H9 (cell line): ENCODE data around the gene IL26. TPM values are rescaled to one million over a fixed set of nuclear protein-coding genes. Genes with fewer than 3 reads are reported as not detected.

ENCODE experiments used
- DNase-seq: peaks from one replicate; pipeline ENCODE4 v3.0.0-alpha.2; 2017
- H2AFZ ChIP-seq: one replicate; pipeline ENCODE4 v1.6.1; 2013; ENCODE audit warnings: mild to moderate bottlenecking, low read length, control low read depth, moderate library complexity
- H2AK5ac ChIP-seq: 2 replicates; pipeline ENCODE4 v1.6.1; 2013; ENCODE audit warnings: low read length, control low read depth, mixed read lengths; ENCODE audit not compliant: insufficient read length
- H2BK120ac ChIP-seq: one replicate; pipeline ENCODE4 v1.6.1; 2013; ENCODE audit warnings: low read depth, mild to moderate bottlenecking, low read length, control low read depth, inconsistent platforms; ENCODE audit not compliant: poor library complexity, severe bottlenecking
- H2BK12ac ChIP-seq: 2 replicates; pipeline ENCODE4 v1.6.1; 2013; ENCODE audit warnings: low read length, control low read depth, mixed read lengths, low read depth; ENCODE audit not compliant: insufficient read length
- H2BK15ac ChIP-seq: 2 replicates; pipeline ENCODE4 v1.6.1; 2013; ENCODE audit warnings: low read depth, low read length, control low read depth
- H2BK20ac ChIP-seq: one replicate; pipeline ENCODE4 v1.6.1; 2013; ENCODE audit warnings: low read depth, mild to moderate bottlenecking, low read length, control low read depth, inconsistent platforms; ENCODE audit not compliant: poor library complexity, severe bottlenecking
- H2BK5ac ChIP-seq: 2 replicates; pipeline ENCODE4 v1.6.1; 2013; ENCODE audit warnings: low read length, control low read depth, mixed read lengths; ENCODE audit not compliant: insufficient read length
- H3K14ac ChIP-seq: 2 replicates; pipeline ENCODE4 v1.6.1; 2013; ENCODE audit warnings: low read length, control low read depth; ENCODE audit not compliant: insufficient read depth
- H3K18ac ChIP-seq: 2 replicates; pipeline ENCODE4 v1.6.1; 2013; ENCODE audit warnings: low read depth, mild to moderate bottlenecking, mixed read lengths, low read length, control low read depth; ENCODE audit not compliant: insufficient read length
- H3K23ac ChIP-seq: 2 replicates; pipeline ENCODE4 v1.6.1; 2013; ENCODE audit warnings: low read length, control low read depth, mixed read lengths, low read depth; ENCODE audit not compliant: insufficient read length
- H3K23me2 ChIP-seq: 2 replicates; pipeline ENCODE4 v1.6.1; 2013; ENCODE audit warnings: low read depth, mild to moderate bottlenecking, mixed read lengths, low read length, control low read depth; ENCODE audit not compliant: insufficient read length, poor library complexity, severe bottlenecking
- H3K27ac ChIP-seq: 2 replicates; pipeline ENCODE4 v1.5.1; 2013; ENCODE audit warnings: low read length, control low read depth, mixed read lengths, low read depth; ENCODE audit not compliant: insufficient read length
- H3K27me3 ChIP-seq: 2 replicates; pipeline ENCODE4 v1.6.1; 2013; ENCODE audit warnings: low read length, control low read depth, inconsistent platforms; ENCODE audit not compliant: insufficient read depth
- H3K4ac ChIP-seq: 2 replicates; pipeline ENCODE4 v1.6.1; 2013; ENCODE audit warnings: low read depth, mild to moderate bottlenecking, control low read depth, inconsistent platforms, low read length, moderate library complexity
- H3K4me1 ChIP-seq: 2 replicates; pipeline ENCODE4 v1.6.1; 2013; ENCODE audit warnings: low read length, control low read depth, inconsistent platforms; ENCODE audit not compliant: insufficient read depth
- H3K4me2 ChIP-seq: 2 replicates; pipeline ENCODE4 v1.6.1; 2013; ENCODE audit warnings: low read length, control low read depth, mixed read lengths; ENCODE audit not compliant: insufficient read length, insufficient read depth
- H3K56ac ChIP-seq: 2 replicates; pipeline ENCODE4 v1.6.1; 2013; ENCODE audit warnings: low read depth, mild to moderate bottlenecking, mixed read lengths, low read length, control low read depth; ENCODE audit not compliant: insufficient read length
- H3K79me1 ChIP-seq: 2 replicates; pipeline ENCODE4 v1.6.1; 2013; ENCODE audit warnings: low read depth, mild to moderate bottlenecking, moderate library complexity, low read length, control low read depth, inconsistent platforms; ENCODE audit not compliant: insufficient read depth, poor library complexity, severe bottlenecking
- H3K79me2 ChIP-seq: 2 replicates; pipeline ENCODE4 v1.6.1; 2013; ENCODE audit warnings: low read length, control low read depth, inconsistent platforms; ENCODE audit not compliant: insufficient read depth
- H3K9ac ChIP-seq: 2 replicates; pipeline ENCODE4 v1.6.1; 2013; ENCODE audit warnings: low read length, control low read depth, mixed read lengths; ENCODE audit not compliant: insufficient read length; ENCODE audit errors: extremely low read depth
- H3K9me3 ChIP-seq: one replicate; pipeline ENCODE4 v1.6.1; 2013; ENCODE audit warnings: low read depth, low read length, inconsistent platforms; ENCODE audit not compliant: control insufficient read depth
- H3T11ph ChIP-seq: one replicate; pipeline ENCODE4 v1.6.1; 2013; ENCODE audit warnings: mild to moderate bottlenecking, low read length, control low read depth, inconsistent platforms
- H4K20me1 ChIP-seq: one replicate; pipeline ENCODE4 v1.6.1; 2013; ENCODE audit not compliant: control insufficient read depth, insufficient read length, insufficient read depth
- H4K5ac ChIP-seq: 2 replicates; pipeline ENCODE4 v1.6.1; 2013; ENCODE audit warnings: low read depth, mild to moderate bottlenecking, mixed read lengths, low read length, control low read depth; ENCODE audit not compliant: insufficient read length
- H4K8ac ChIP-seq: replicated peaks from 2 replicates; pipeline ENCODE4 v1.6.1; 2013; ENCODE audit warnings: low read length, control low read depth, mixed read lengths, low read depth; ENCODE audit not compliant: insufficient read length
- H4K91ac ChIP-seq: 2 replicates; pipeline ENCODE4 v1.6.1; 2013; ENCODE audit warnings: low read depth, mild to moderate bottlenecking, moderate library complexity, mixed read lengths, low read length, control low read depth; ENCODE audit not compliant: insufficient read length
- H3K27ac Mint-ChIP-seq, 3 experiments: 2 replicates in 2 of 3; 3 replicates in 1 of 3; pipeline ENCODE4 v1.8.0; 2020 to 2021; ENCODE audit warnings: mixed read lengths in 3 of 3, mild to moderate bottlenecking in 1 of 3, moderate library complexity in 1 of 3
- H3K27me3 Mint-ChIP-seq: 2 replicates; pipeline ENCODE4 v1.8.0; 2021; ENCODE audit warnings: low read depth, mild to moderate bottlenecking, moderate library complexity, mixed read lengths
- H3K36me3 Mint-ChIP-seq, 3 experiments: 2 replicates in 2 of 3; 3 replicates in 1 of 3; pipeline ENCODE4 v1.8.0; 2020 to 2021; ENCODE audit warnings: low read depth in 3 of 3, mixed read lengths in 3 of 3; ENCODE audit not compliant: insufficient read depth in 1 of 3
- H3K4me1 Mint-ChIP-seq, 2 experiments: 2 replicates each; pipeline ENCODE4 v1.8.0; 2020; ENCODE audit warnings: mixed read lengths in 2 of 2
- H3K4me3 Mint-ChIP-seq, 2 experiments: 2 replicates in 1 of 2; 3 replicates in 1 of 2; pipeline ENCODE4 v1.8.0; 2020 to 2021; ENCODE audit warnings: mild to moderate bottlenecking in 2 of 2, mixed read lengths in 2 of 2, moderate library complexity in 1 of 2
- H3K9me3 Mint-ChIP-seq, 2 experiments: 2 replicates in 1 of 2; 3 replicates in 1 of 2; pipeline ENCODE4 v1.8.0; 2020; ENCODE audit warnings: mild to moderate bottlenecking in 2 of 2, mixed read lengths in 2 of 2, moderate library complexity in 1 of 2
- WGBS: extraction: QIAGEN DNeasy Blood & Tissue Kit; methylation state at CpG from one replicate; pipeline ENCODE4 v1.1.7; 2013; ENCODE audit warnings: missing lambda C conversion rate, low lambda C conversion rate, mixed read lengths; ENCODE audit not compliant: insufficient read length; ENCODE audit errors: extremely low coverage; 5-methylcytosine and 5-hydroxymethylcytosine counted together
- total RNA-seq: library from RNA; stranded (reverse); gene quantifications from 2 replicates; pipeline ENCODE4 v1.2.1, GENCODE V29; 2021
- TF ChIP-seq, protein P1 (sequence below): fragments of 200-600 bp; sonication (generic); conservative IDR thresholded peaks from 3 replicates; pipeline ENCODE4 v1.8.0; 2021; ENCODE audit warnings: antibody characterized with exemption, mild to moderate bottlenecking

IL26 gene
- total RNA-seq, 1 experiment from 2014 or later = not detected

DNA sequence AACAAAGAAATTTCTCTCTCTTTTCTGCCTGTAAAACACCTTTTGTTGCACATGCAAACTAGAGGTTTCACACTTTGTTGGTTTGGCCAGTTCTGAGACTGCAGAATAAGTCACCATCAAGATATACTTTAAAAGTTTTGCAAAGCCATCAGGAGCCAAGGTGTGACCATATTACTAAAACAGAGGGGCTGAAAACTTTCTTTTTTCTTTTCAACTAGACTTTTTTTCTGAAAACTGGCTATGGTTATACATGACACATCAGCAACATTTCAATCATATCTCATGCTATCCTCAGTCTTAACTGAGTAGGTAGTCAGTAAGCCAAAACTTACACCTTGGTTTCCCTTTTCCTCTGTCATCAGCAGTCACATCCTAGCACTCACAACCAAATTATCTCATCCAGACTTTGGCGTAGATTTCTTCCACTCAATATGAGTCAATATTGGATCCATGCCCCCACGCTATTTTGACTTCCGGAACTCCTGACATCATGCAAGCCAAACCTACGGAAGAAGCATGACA, 62.0 kb downstream of the IL26 start:
- H3K4ac ChIP-seq = no peak overlapping the region

More for the DNA sequence above, 62.0 kb downstream of the IL26 start:
- no peak for DNase-seq
- H3K18ac ChIP-seq = no peak overlapping the region
- no peaks in the 10 kb centered on the region for H3K79me1 ChIP-seq
- Mint-ChIP-seq H3K4me1 (no peaks in the 10 kb centered on the region), H3K9me3 (no peaks in the 10 kb centered on the region), H3K36me3 (no peaks in the 10 kb centered on the region), H3K27me3 (no peaks in the 10 kb centered on the region), H3K27ac (no peak overlapping the region), H3K4me3 (no peak overlapping the region)
- H2BK120ac ChIP-seq = no peak overlapping the region
- H3T11ph ChIP-seq = no peak overlapping the region
- no peak overlapping the region for H2BK20ac ChIP-seq
- no peaks in the 10 kb centered on the region for H3K9me3 ChIP-seq
- no peak overlapping the region for H2BK15ac ChIP-seq
- no peak overlapping the region for H4K91ac ChIP-seq
- H4K20me1 ChIP-seq = no peaks in the 10 kb centered on the region
- no peak overlapping the region for H2AFZ ChIP-seq
- H3K79me2 ChIP-seq = no peaks in the 10 kb centered on the region
- H3K27ac ChIP-seq = no peak overlapping the region
- no peak overlapping the region for H3K14ac ChIP-seq
- no peaks in the 10 kb centered on the region for H3K23me2 ChIP-seq
- no peak overlapping the region for H4K5ac ChIP-seq
- H3K56ac ChIP-seq = no peak overlapping the region
- H2BK12ac ChIP-seq = no peak overlapping the region
- TF ChIP-seq, protein P1, sequence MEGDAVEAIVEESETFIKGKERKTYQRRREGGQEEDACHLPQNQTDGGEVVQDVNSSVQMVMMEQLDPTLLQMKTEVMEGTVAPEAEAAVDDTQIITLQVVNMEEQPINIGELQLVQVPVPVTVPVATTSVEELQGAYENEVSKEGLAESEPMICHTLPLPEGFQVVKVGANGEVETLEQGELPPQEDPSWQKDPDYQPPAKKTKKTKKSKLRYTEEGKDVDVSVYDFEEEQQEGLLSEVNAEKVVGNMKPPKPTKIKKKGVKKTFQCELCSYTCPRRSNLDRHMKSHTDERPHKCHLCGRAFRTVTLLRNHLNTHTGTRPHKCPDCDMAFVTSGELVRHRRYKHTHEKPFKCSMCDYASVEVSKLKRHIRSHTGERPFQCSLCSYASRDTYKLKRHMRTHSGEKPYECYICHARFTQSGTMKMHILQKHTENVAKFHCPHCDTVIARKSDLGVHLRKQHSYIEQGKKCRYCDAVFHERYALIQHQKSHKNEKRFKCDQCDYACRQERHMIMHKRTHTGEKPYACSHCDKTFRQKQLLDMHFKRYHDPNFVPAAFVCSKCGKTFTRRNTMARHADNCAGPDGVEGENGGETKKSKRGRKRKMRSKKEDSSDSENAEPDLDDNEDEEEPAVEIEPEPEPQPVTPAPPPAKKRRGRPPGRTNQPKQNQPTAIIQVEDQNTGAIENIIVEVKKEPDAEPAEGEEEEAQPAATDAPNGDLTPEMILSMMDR = no peak
- no peak overlapping the region for H2BK5ac ChIP-seq
- no peak overlapping the region for H3K9ac ChIP-seq
- no peak overlapping the region for H4K8ac ChIP-seq
- H3K4me1 ChIP-seq = no peaks in the 10 kb centered on the region
- no peaks in the 10 kb centered on the region for H3K27me3 ChIP-seq
- H2AK5ac ChIP-seq = no peak overlapping the region
- H3K23ac ChIP-seq = no peak overlapping the region
- no CpG with 5 or more reads among the region's 4 CpGs for WGBS
- H3K4me2 ChIP-seq = no peak overlapping the region
